Neural cell (in vitro differentiated cells): ENCODE data around the gene ADGRL3. TPM values are rescaled to one million over a fixed set of nuclear protein-coding genes. Genes with fewer than 3 reads are reported as not detected.

Experiments
- H2AFZ ChIP-seq: fragments of 200-600, 300-800 bp; sonication (generic), shearing (Covaris generic); 2 replicates; pipeline ENCODE4 v1.6.0; 2014; ENCODE audit warnings: low read depth, mild to moderate bottlenecking, antibody characterized with exemption, low read length, moderate library complexity
- H3F3A ChIP-seq: fragments of 200-600 bp; shearing (Covaris generic); 2 replicates; pipeline ENCODE4 v1.6.1; 2016; ENCODE audit warnings: mild to moderate bottlenecking, moderate library complexity, mixed read lengths, antibody characterized with exemption, low read length; ENCODE audit not compliant: insufficient read depth, poor library complexity, severe bottlenecking
- H3K27ac ChIP-seq: fragments of 200-600, 300-800 bp; sonication (generic), shearing (Covaris generic); 2 replicates; pipeline ENCODE4 v1.5.1; 2014; ENCODE audit warnings: mild to moderate bottlenecking, low read length, moderate library complexity
- H3K27me3 ChIP-seq: fragments of 300-800, 200-600 bp; sonication (generic), shearing (Covaris generic); 2 replicates; pipeline ENCODE4 v1.6.0; 2014; ENCODE audit warnings: mild to moderate bottlenecking, low read depth, low read length, moderate library complexity; ENCODE audit not compliant: insufficient read depth
- H3K36me3 ChIP-seq: fragments of 300-800, 200-600 bp; sonication (generic), shearing (Covaris generic); 2 replicates; pipeline ENCODE4 v1.5.1; 2014; ENCODE audit warnings: mild to moderate bottlenecking, antibody characterized with exemption, low read length, moderate library complexity; ENCODE audit not compliant: insufficient read depth
- H3K4me2 ChIP-seq: fragments of 300-800, 200-600 bp; sonication (generic), shearing (Covaris generic); 2 replicates; pipeline ENCODE4 v1.6.0; 2014; ENCODE audit warnings: mild to moderate bottlenecking, low read length
- H3K4me3 ChIP-seq: fragments of 300-800, 200-600 bp; sonication (generic), shearing (Covaris generic); 2 replicates; pipeline ENCODE4 v1.5.1; 2014; ENCODE audit warnings: mild to moderate bottlenecking, low read length, moderate library complexity
- H3K79me2 ChIP-seq: fragments of 200-600 bp; shearing (Covaris generic); replicated peaks from 2 replicates; pipeline ENCODE4 v1.6.0; 2014; ENCODE audit warnings: mild to moderate bottlenecking, low read length, moderate library complexity; ENCODE audit not compliant: insufficient read depth
- H3K9ac ChIP-seq: fragments of 300-800, 200-600 bp; sonication (generic), shearing (Covaris generic); 2 replicates; pipeline ENCODE4 v1.6.1; 2016; ENCODE audit warnings: mild to moderate bottlenecking, low read length, mixed read lengths
- H3K9me2 ChIP-seq: fragments of 200-600 bp; shearing (Covaris generic); 2 replicates; pipeline ENCODE4 v1.6.1; 2016; ENCODE audit warnings: mild to moderate bottlenecking, low read length, mixed read lengths; ENCODE audit not compliant: insufficient read depth
- H3K9me3 ChIP-seq: fragments of 200-600, 300-800 bp; sonication (generic), shearing (Covaris generic); 2 replicates; pipeline ENCODE4 v1.6.1; 2016; ENCODE audit warnings: mild to moderate bottlenecking, mixed run types, low read length, moderate library complexity, mixed read lengths
- H4K20me1 ChIP-seq: fragments of 200-600 bp; shearing (Covaris generic); 2 replicates; pipeline ENCODE4 v1.6.1; 2016; ENCODE audit warnings: mild to moderate bottlenecking, mixed run types; ENCODE audit not compliant: insufficient read depth
- EP300 ChIP-seq: fragments of 450-650 bp; conservative IDR thresholded peaks from 2 replicates; pipeline ENCODE4 v1.6.1; 2014; ENCODE audit warnings: antibody characterized with exemption, mild to moderate bottlenecking, moderate library complexity; ENCODE audit not compliant: poor library complexity, severe bottlenecking
- EZH2 ChIP-seq: fragments of 200-600, 300-800 bp; shearing (Covaris generic), sonication (generic); IDR thresholded peaks from 2 replicates; pipeline ENCODE4 v1.6.1; 2014; ENCODE audit warnings: antibody characterized with exemption, low read length, borderline replicate concordance, mild to moderate bottlenecking; ENCODE audit not compliant: insufficient read depth, poor library complexity, severe bottlenecking
- MXI1 ChIP-seq: fragments of 450-650 bp; conservative IDR thresholded peaks from 2 replicates; pipeline ENCODE4 v1.6.1; 2014; ENCODE audit warnings: antibody characterized with exemption, mild to moderate bottlenecking; ENCODE audit not compliant: poor library complexity, severe bottlenecking
- POLR2AphosphoS5 ChIP-seq: IDR thresholded peaks from 2 replicates; pipeline ENCODE4 v1.6.1; 2012
- RAD21 ChIP-seq: fragments of 450-650 bp; conservative IDR thresholded peaks from 2 replicates; pipeline ENCODE4 v1.6.1; 2014; ENCODE audit warnings: antibody characterized with exemption, mild to moderate bottlenecking, moderate library complexity
- REST ChIP-seq: IDR thresholded peaks from 2 replicates; pipeline ENCODE4 v1.6.1; 2012; ENCODE audit warnings: borderline replicate concordance
- SMC3 ChIP-seq: fragments of 450-650 bp; conservative IDR thresholded peaks from 2 replicates; pipeline ENCODE4 v1.6.1; 2014; ENCODE audit warnings: antibody characterized with exemption, mild to moderate bottlenecking, moderate library complexity; ENCODE audit not compliant: poor library complexity
- TAF1 ChIP-seq: IDR thresholded peaks from 2 replicates; pipeline ENCODE4 v1.6.1; 2012; ENCODE audit warnings: low read depth
- polyA plus RNA-seq: library from polyadenylated mRNA; depleted of rRNA; stranded (reverse); fragments of >200 nt; gene quantifications from 2 replicates; pipeline ENCODE4 v1.2.3, GENCODE V29; 2014
- TF ChIP-seq, protein P1 (sequence below): fragments of 450-650 bp; IDR thresholded peaks from 2 replicates; pipeline ENCODE4 v1.5.1; 2014; ENCODE audit warnings: antibody characterized with exemption, mild to moderate bottlenecking, moderate library complexity; ENCODE audit not compliant: poor library complexity, severe bottlenecking

Gene ADGRL3
- polyA plus RNA-seq, 1 donor from 2014 or later, result 99.4 TPM

GRCh38 chr4:61772126-61772525, 572.0 kb downstream of the ADGRL3 start:
- no peaks in the 10 kb centered on the region for H3K27me3 ChIP-seq
- no peaks in the 10 kb centered on the region for H3K36me3 ChIP-seq
- no peak overlapping the region for H2AFZ ChIP-seq
- H3K9me2 ChIP-seq, result no peaks in the 10 kb centered on the region
- H3K9me3 ChIP-seq, result no peaks in the 10 kb centered on the region
- no peak overlapping the region for H3K4me3 ChIP-seq
- H3K27ac ChIP-seq, result no peak overlapping the region
- no peak overlapping the region for H3K9ac ChIP-seq
- H4K20me1 ChIP-seq, result no peaks in the 10 kb centered on the region
- H3K79me2 ChIP-seq, result no peaks in the 10 kb centered on the region
- H3K4me2 ChIP-seq, result no peak overlapping the region
- H3F3A ChIP-seq, result no peaks in the 10 kb centered on the region
- TF ChIP-seq, protein P1, sequence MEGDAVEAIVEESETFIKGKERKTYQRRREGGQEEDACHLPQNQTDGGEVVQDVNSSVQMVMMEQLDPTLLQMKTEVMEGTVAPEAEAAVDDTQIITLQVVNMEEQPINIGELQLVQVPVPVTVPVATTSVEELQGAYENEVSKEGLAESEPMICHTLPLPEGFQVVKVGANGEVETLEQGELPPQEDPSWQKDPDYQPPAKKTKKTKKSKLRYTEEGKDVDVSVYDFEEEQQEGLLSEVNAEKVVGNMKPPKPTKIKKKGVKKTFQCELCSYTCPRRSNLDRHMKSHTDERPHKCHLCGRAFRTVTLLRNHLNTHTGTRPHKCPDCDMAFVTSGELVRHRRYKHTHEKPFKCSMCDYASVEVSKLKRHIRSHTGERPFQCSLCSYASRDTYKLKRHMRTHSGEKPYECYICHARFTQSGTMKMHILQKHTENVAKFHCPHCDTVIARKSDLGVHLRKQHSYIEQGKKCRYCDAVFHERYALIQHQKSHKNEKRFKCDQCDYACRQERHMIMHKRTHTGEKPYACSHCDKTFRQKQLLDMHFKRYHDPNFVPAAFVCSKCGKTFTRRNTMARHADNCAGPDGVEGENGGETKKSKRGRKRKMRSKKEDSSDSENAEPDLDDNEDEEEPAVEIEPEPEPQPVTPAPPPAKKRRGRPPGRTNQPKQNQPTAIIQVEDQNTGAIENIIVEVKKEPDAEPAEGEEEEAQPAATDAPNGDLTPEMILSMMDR, result no peak
- TF ChIP-seq EZH2 (no peak), REST (no peak), RAD21 (no peak), POLR2AphosphoS5 (no peak), MXI1 (no peak), TAF1 (no peak), EP300 (no peak), SMC3 (no peak)

DNA sequence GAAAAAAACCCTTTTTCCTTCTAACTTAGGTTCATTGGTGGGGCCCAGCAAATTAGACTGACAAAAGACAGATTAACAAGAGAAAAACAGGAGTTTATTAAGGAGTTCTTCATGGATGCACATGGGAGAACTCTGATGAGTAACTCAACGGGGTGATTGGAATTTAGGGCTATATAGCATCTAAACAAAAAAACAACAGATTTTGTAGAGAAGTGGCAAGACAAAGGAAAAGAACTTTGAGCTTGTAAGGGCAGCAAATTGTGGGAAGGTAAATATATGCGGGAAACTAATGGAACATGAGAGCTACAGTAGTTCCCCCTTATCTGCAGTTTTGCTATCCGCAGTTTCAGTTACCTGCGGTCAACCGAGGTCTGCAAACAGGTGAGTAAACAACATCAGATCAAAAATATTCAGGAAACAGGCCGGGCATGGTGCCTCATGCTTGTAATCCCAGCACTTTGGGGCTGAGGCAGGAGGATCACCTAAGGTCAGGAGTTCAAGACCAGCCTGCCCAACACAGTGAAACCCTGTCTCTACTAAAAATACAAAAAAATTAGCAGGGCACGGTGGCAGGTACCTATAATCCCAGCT, 573.6 kb downstream of the ADGRL3 start:
- H3F3A ChIP-seq, result no peaks in the 10 kb centered on the region
- H3K9me3 ChIP-seq, result no peaks in the 10 kb centered on the region
- no peak overlapping the region for H3K9ac ChIP-seq
- H3K36me3 ChIP-seq, result no peaks in the 10 kb centered on the region
- no peaks in the 10 kb centered on the region for H4K20me1 ChIP-seq
- no peaks in the 10 kb centered on the region for H3K27me3 ChIP-seq
- H3K79me2 ChIP-seq, result no peaks in the 10 kb centered on the region
- TF ChIP-seq RAD21, result no peak
- no peak for TF ChIP-seq TAF1
- no peak for TF ChIP-seq POLR2AphosphoS5
- TF ChIP-seq MXI1, result no peak
- no peak for TF ChIP-seq REST
- TF ChIP-seq EZH2, result no peak
- no peak for TF ChIP-seq EP300
- no peak for TF ChIP-seq SMC3
- TF ChIP-seq, protein P1, result no peak
- no peak overlapping the region for H2AFZ ChIP-seq
- H3K9me2 ChIP-seq, result no peaks in the 10 kb centered on the region
- no peak overlapping the region for H3K4me2 ChIP-seq
- no peak overlapping the region for H3K4me3 ChIP-seq
- H3K27ac ChIP-seq, result no peak overlapping the region
